Neuronal stem cell (in vitro differentiated cells): ENCODE results near the gene XXYLT1.

Experiments
- DNase-seq: peaks from one replicate; pipeline ENCODE4 v3.0.0-alpha.2; 2013; ENCODE audit warnings: low spot score
- H2AFZ ChIP-seq: one replicate; pipeline ENCODE4 v1.6.1; 2013; ENCODE audit warnings: mild to moderate bottlenecking, low read length, inconsistent platforms
- H2AK5ac ChIP-seq: 2 replicates; pipeline ENCODE4 v1.6.1; 2013; ENCODE audit warnings: low read depth, mild to moderate bottlenecking, inconsistent platforms, low read length, moderate library complexity, mixed read lengths
- H2BK120ac ChIP-seq: 2 replicates; pipeline ENCODE4 v1.6.1; 2013; ENCODE audit warnings: low read depth, mild to moderate bottlenecking, inconsistent platforms, low read length, moderate library complexity, mixed read lengths
- H2BK12ac ChIP-seq: one replicate; pipeline ENCODE4 v1.6.1; 2013; ENCODE audit warnings: low read length, inconsistent platforms
- H2BK15ac ChIP-seq: 2 replicates; pipeline ENCODE4 v1.6.1; 2013; ENCODE audit warnings: mild to moderate bottlenecking, low read length, inconsistent platforms, mixed read lengths
- H2BK5ac ChIP-seq: one replicate; pipeline ENCODE4 v1.6.1; 2013; ENCODE audit warnings: inconsistent platforms, mild to moderate bottlenecking, low read length, moderate library complexity
- H3K14ac ChIP-seq: one replicate; pipeline ENCODE4 v1.6.1; 2013; ENCODE audit warnings: low read length, inconsistent platforms
- H3K18ac ChIP-seq: 2 replicates; pipeline ENCODE4 v1.6.1; 2013; ENCODE audit warnings: low read length, inconsistent platforms
- H3K23ac ChIP-seq: 2 replicates; pipeline ENCODE4 v1.6.1; 2013; ENCODE audit warnings: low read depth, mild to moderate bottlenecking, mixed read lengths, low read length, inconsistent platforms; ENCODE audit not compliant: poor library complexity
- H3K27ac ChIP-seq: replicated peaks from 3 replicates; pipeline ENCODE4 v1.5.1; 2013; ENCODE audit warnings: low read length, inconsistent platforms
- H3K27me3 ChIP-seq, 3 experiments: 2 replicates each; pipeline ENCODE4 v1.6.1; 2013; ENCODE audit warnings: low read length in 3 of 3, mild to moderate bottlenecking in 2 of 3, inconsistent platforms in 1 of 3, low read depth in 1 of 3, mixed read lengths in 1 of 3, moderate library complexity in 1 of 3; ENCODE audit not compliant: control insufficient read depth in 3 of 3, insufficient read depth in 3 of 3
- H3K36me3 ChIP-seq, 2 donors: replicated peaks in 1 of 2; 2 replicates each; pipeline ENCODE4 v1.6.1; 2013; ENCODE audit warnings: low read length in 2 of 2; ENCODE audit not compliant: control insufficient read depth in 2 of 2, insufficient read depth in 2 of 2
- H3K4ac ChIP-seq: 2 replicates; pipeline ENCODE4 v1.6.1; 2013; ENCODE audit warnings: inconsistent platforms, mild to moderate bottlenecking, low read length, moderate library complexity
- H3K4me1 ChIP-seq, 2 donors: 1 replicate in 1 of 2; 2 replicates in 1 of 2; pipeline ENCODE4 v1.6.1; 2013; ENCODE audit warnings: low read length in 2 of 2, low read depth in 1 of 2; ENCODE audit not compliant: control insufficient read depth in 2 of 2, insufficient read depth in 1 of 2
- H3K4me2 ChIP-seq: one replicate; pipeline ENCODE4 v1.6.1; 2013; ENCODE audit warnings: mild to moderate bottlenecking, low read length, inconsistent platforms; ENCODE audit not compliant: insufficient read depth, poor library complexity, severe bottlenecking
- H3K4me3 ChIP-seq, 2 donors: 2 replicates each; pipeline ENCODE4 v1.5.1; 2013; ENCODE audit warnings: low read length in 2 of 2, mild to moderate bottlenecking in 2 of 2, inconsistent platforms in 1 of 2, moderate library complexity in 1 of 2
- H3K79me1 ChIP-seq: one replicate; pipeline ENCODE4 v1.6.1; 2013; ENCODE audit warnings: low read depth, mild to moderate bottlenecking, inconsistent platforms, low read length, moderate library complexity
- H3K9ac ChIP-seq: one replicate; pipeline ENCODE4 v1.6.1; 2013; ENCODE audit warnings: mild to moderate bottlenecking, low read depth, low read length, inconsistent platforms; ENCODE audit not compliant: poor library complexity
- H3K9me3 ChIP-seq, 2 donors: replicated peaks in 1 of 2; 2 replicates each; pipeline versions ENCODE3 to v1.6.1; 2013; ENCODE audit warnings: low read length in 2 of 2, mild to moderate bottlenecking in 2 of 2, inconsistent platforms in 1 of 2, low read depth in 1 of 2, mixed read lengths in 1 of 2, moderate library complexity in 1 of 2; ENCODE audit not compliant: control insufficient read depth in 2 of 2, insufficient read depth in 1 of 2
- H4K8ac ChIP-seq: one replicate; pipeline ENCODE4 v1.6.1; 2013; ENCODE audit warnings: low read depth, mild to moderate bottlenecking, inconsistent platforms, low read length, moderate library complexity
- H4K91ac ChIP-seq: one replicate; pipeline ENCODE4 v1.6.1; 2013; ENCODE audit warnings: low read length, low read depth, mild to moderate bottlenecking, inconsistent platforms; ENCODE audit not compliant: poor library complexity
- WGBS, 2 donors: extraction: QIAGEN DNeasy Blood & Tissue Kit; methylation state at CpG; one replicate each; pipeline ENCODE4 v1.1.7; 2013; ENCODE audit warnings: missing lambda C conversion rate in 2 of 2, mixed read lengths in 1 of 2; ENCODE audit not compliant: insufficient read length in 2 of 2, insufficient replicate concordance in 1 of 2; ENCODE audit errors: extremely low coverage in 2 of 2; 5-methylcytosine and 5-hydroxymethylcytosine counted together

XXYLT1 gene

GRCh38 chr3:195224156-195224979 is 46.6 kb downstream of the XXYLT1 start:
- DNase-seq, result no peak
- peaks cover under 1 to 4% of the 10 kb centered on the region in 2 donors for H3K9me3 ChIP-seq
- no peak overlapping the region for H2AFZ ChIP-seq
- peaks cover 13% of the 10 kb centered on the region for H3K79me1 ChIP-seq
- H3K4me2 ChIP-seq, result no peak overlapping the region
- no peak overlapping the region for H3K27ac ChIP-seq
- H2BK12ac ChIP-seq, result no peak overlapping the region
- no peak overlapping the region for H3K18ac ChIP-seq
- H4K91ac ChIP-seq, result no peak overlapping the region
- no peaks in the 10 kb centered on the region for H3K27me3 ChIP-seq
- no peak overlapping the region for H4K8ac ChIP-seq
- no peak overlapping the region for H3K9ac ChIP-seq
- no peak overlapping the region for H2AK5ac ChIP-seq
- no peak overlapping the region for H2BK120ac ChIP-seq
- no peak overlapping the region for H3K4me3 ChIP-seq
- no peak overlapping the region for H3K4ac ChIP-seq
- H2BK15ac ChIP-seq, result no peak overlapping the region
- no CpG with 5 or more reads among the region's 12 CpGs for WGBS, 2 donors
- H3K4me1 ChIP-seq, result peaks cover 0 to 3% of the 10 kb centered on the region in 2 donors
- peaks cover 2 to 42% of the 10 kb centered on the region in 2 donors for H3K36me3 ChIP-seq
- no peak overlapping the region for H3K14ac ChIP-seq
- H2BK5ac ChIP-seq, result no peak overlapping the region
- H3K23ac ChIP-seq, result no peak overlapping the region

GRCh38 chr3:195221876-195222617 is 48.9 kb downstream of the XXYLT1 start:
- Histone ChIP-seq H4K8ac (no peak overlapping the region), H4K91ac (no peak overlapping the region), H2BK12ac (peak overlapping the region; percentile 30), H3K14ac (no peak overlapping the region), H3K9ac (no peak overlapping the region), H2BK120ac (peak overlapping the region; percentile 17), H3K4ac (no peak overlapping the region), H3K9me3 (peaks cover 2 to 5% of the 10 kb centered on the region in 2 donors), H3K18ac (no peak overlapping the region), H3K27me3 (no peaks in the 10 kb centered on the region), H3K36me3 (peaks cover 2 to 42% of the 10 kb centered on the region in 2 donors), H3K79me1 (peaks cover 14% of the 10 kb centered on the region), H3K4me1 (peaks cover 0 to 3% of the 10 kb centered on the region in 2 donors), H3K23ac (peak overlapping the region; percentile 55), H3K4me2 (no peak overlapping the region), H2AK5ac (no peak overlapping the region), H2BK5ac (no peak overlapping the region), H3K27ac (no peak overlapping the region), H3K4me3 (no peak overlapping the region), H2BK15ac (no peak overlapping the region), H2AFZ (no peak overlapping the region)
- WGBS, 2 donors, result no CpG with 5 or more reads among the region's 15 CpGs
- DNase-seq, result no peak

DNA sequence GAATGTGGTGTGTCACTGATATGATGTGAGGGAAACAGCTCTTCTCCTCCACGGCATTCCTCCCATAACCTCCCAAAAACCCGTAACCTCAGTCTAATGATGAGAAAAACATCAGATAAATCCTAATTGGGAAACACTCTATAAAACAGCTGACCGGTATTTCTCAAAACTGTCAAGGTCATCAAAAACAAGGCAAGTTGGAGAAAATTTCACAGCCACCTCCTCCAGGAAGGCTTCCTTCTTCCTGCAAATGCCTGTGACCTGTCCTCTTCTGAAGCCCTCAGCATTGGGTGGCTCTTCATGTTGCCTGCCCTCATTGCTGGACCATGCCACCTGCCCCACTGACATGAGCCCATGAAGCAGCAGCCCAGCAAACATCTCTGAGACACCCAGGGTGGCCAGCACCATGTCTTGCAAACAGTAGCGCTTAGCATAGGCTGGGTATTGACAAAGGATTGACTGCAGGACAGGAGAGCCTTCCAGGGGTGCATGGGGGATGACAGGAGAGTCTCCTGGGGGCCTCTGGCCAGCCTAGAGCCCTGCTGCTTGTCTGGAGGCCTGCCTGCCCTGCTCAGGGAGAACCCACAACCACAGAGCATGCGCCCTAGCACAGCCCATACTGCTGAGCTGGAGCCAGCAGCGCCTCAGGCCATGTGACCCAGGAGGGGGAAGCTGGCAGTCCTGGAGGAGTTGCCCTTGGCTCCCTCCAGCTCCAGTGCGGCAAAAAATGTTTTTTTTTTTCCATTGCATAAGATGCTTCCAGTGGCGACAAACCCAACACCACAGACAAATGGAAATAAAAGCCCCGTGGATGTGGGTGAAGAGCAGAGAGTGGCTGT is 49.7 kb downstream of the XXYLT1 start:
- Histone ChIP-seq H3K27ac (no peak overlapping the region), H3K4me2 (no peak overlapping the region), H3K36me3 (peaks cover 2 to 34% of the 10 kb centered on the region in 2 donors), H3K4me3 (no peak overlapping the region), H3K79me1 (peaks cover 11% of the 10 kb centered on the region), H3K23ac (peak overlapping the region; percentile 55), H4K8ac (no peak overlapping the region), H3K4me1 (no peaks in the 10 kb centered on the region), H3K9ac (no peak overlapping the region), H3K27me3 (no peaks in the 10 kb centered on the region), H2BK5ac (no peak overlapping the region), H3K4ac (no peak overlapping the region), H3K9me3 (peaks cover 2 to 5% of the 10 kb centered on the region in 2 donors), H2BK12ac (peak overlapping the region; percentile 30), H2BK15ac (no peak overlapping the region), H2AK5ac (no peak overlapping the region), H3K14ac (no peak overlapping the region), H2AFZ (no peak overlapping the region), H4K91ac (no peak overlapping the region), H3K18ac (peak overlapping the region; percentile 72), H2BK120ac (no peak overlapping the region)
- WGBS, 2 donors, result no CpG with 5 or more reads among the region's 9 CpGs
- DNase-seq, result no peak
